GM12872 (cell line): ENCODE measurements around the gene TCP10L.

Experiments used
- CTCF ChIP-seq: IDR thresholded peaks from 3 replicates; pipeline ENCODE4 v1.5.1; 2011; ENCODE audit warnings: low read depth, mild to moderate bottlenecking, low read length, moderate library complexity; ENCODE audit not compliant: insufficient read depth

The TCP10L gene

GRCh38 chr21:32523988-32524719 lies 61.2 kb downstream of the TCP10L start:
- TF ChIP-seq CTCF, result no peak
